K562 (cell line): ENCODE results near the gene NFIL3. TPM values are rescaled to one million over a fixed set of nuclear protein-coding genes. Genes with fewer than 3 reads are reported as not detected.

Experiments
- ATAC-seq: fragments of 200-7000 bp; cut with Tn5 transposase; 3 replicates; pipeline ENCODE4 v1.9.1; 2020; ENCODE audit warnings: moderate library complexity
- BruUV-seq: library from RNA; stranded (reverse); fragments of 400-500 nt; replicated peaks from 2 replicates; lab custom pipeline; 2021; lab: Mats Ljungman, UMichigan
- CTCF ChIA-PET: fragments of 300-600 bp; formaldehyde crosslinking; extraction: SDS; loops from one replicate; lab custom pipeline; 2021; ENCODE audit warnings: low intra/inter-chr PET ratio; lab: Yijun Ruan, JAX
- POLR2A ChIA-PET: fragments of 300-600, 350-650 bp; sonication (Branson Sonifier 250); formaldehyde crosslinking; extraction: SDS; loops from one replicate; lab custom pipeline; 2021; ENCODE audit warnings: antibody characterized with exemption, inconsistent platforms; lab: Yijun Ruan, JAX
- DNase-seq, 4 experiments: peaks; one replicate each; pipeline versions ENCODE4 v3.0.0 to v3.0.0-alpha.2; 2011 to 2018; ENCODE audit warnings: low spot score in 3 of 4, mixed read lengths in 3 of 4; ENCODE audit errors: extremely low read depth in 1 of 4
- FAIRE-seq: peaks from 2 replicates; lab custom pipeline; 2011; peaks lifted over from hg19 to GRCh38; lab: Jason Lieb, UNC
- H2AFZ ChIP-seq: 2 replicates; pipeline ENCODE4 v1.6.0; 2011; ENCODE audit warnings: low read depth, low read length, control low read depth, inconsistent platforms
- H3K27ac ChIP-seq: fragments of 200-600 bp; 3 replicates; pipeline ENCODE4 v1.8.0; 2011; ENCODE audit warnings: low read depth, mild to moderate bottlenecking, control low read depth, inconsistent platforms, low read length, moderate library complexity, mixed read lengths; ENCODE audit errors: extremely low read depth
- H3K27me3 ChIP-seq, 2 experiments: fragments of 300-600 bp in 1 of 2; 2 replicates in 1 of 2; 3 replicates in 1 of 2; pipeline versions ENCODE4 v1.6.0 to v1.8.0; 2011; ENCODE audit warnings: inconsistent platforms in 2 of 2, low read length in 2 of 2, mild to moderate bottlenecking in 1 of 2, mixed read lengths in 1 of 2, moderate library complexity in 1 of 2; ENCODE audit not compliant: control insufficient read depth in 2 of 2, insufficient read depth in 2 of 2
- H3K36me3 ChIP-seq: fragments of 300-600 bp; 3 replicates; pipeline ENCODE4 v1.8.0; 2011; ENCODE audit warnings: mild to moderate bottlenecking, low read length, inconsistent platforms; ENCODE audit not compliant: control insufficient read depth, insufficient read depth
- H3K4me1 ChIP-seq, 2 experiments: fragments of 200-600 bp in 1 of 2; replicated peaks in 1 of 2; 2 replicates in 1 of 2; 3 replicates in 1 of 2; pipeline versions ENCODE4 v1.5.1 to v1.8.0; 2011; ENCODE audit warnings: inconsistent platforms in 2 of 2, low read length in 2 of 2, mild to moderate bottlenecking in 1 of 2, mixed read lengths in 1 of 2, moderate library complexity in 1 of 2; ENCODE audit not compliant: control insufficient read depth in 2 of 2, insufficient read depth in 2 of 2
- H3K4me2 ChIP-seq: 2 replicates; pipeline ENCODE4 v1.6.1; 2011; ENCODE audit warnings: low read length, control low read depth, inconsistent platforms, mixed read lengths; ENCODE audit not compliant: insufficient read depth
- H3K4me3 ChIP-seq: fragments of 200-600 bp; sonication (generic), shearing (Covaris generic); 2 replicates; pipeline ENCODE4 v1.5.1; 2016; ENCODE audit warnings: control low read depth, inconsistent platforms
- H3K79me2 ChIP-seq: fragments of 200-600 bp; 3 replicates; pipeline ENCODE4 v1.8.0; 2011; ENCODE audit warnings: low read length, inconsistent platforms; ENCODE audit not compliant: control insufficient read depth, insufficient read depth
- H3K9ac ChIP-seq, 2 experiments: 2 replicates each; pipeline versions ENCODE4 v1.6.0 to v1.6.1; 2011; ENCODE audit warnings: low read depth in 2 of 2, low read length in 2 of 2, control low read depth in 1 of 2, inconsistent platforms in 1 of 2, mild to moderate bottlenecking in 1 of 2, mixed read lengths in 1 of 2; ENCODE audit not compliant: insufficient read depth in 1 of 2
- H3K9me1 ChIP-seq: one replicate; pipeline ENCODE4 v1.6.0; 2011; ENCODE audit warnings: inconsistent platforms, mild to moderate bottlenecking, low read length, moderate library complexity; ENCODE audit not compliant: control insufficient read depth, insufficient read depth
- H3K9me3 ChIP-seq: replicated peaks from 2 replicates; pipeline ENCODE4 v1.5.1; 2011; ENCODE audit warnings: low read depth, low read length, inconsistent platforms; ENCODE audit not compliant: control insufficient read depth, insufficient read depth
- H4K20me1 ChIP-seq: replicated peaks from 2 replicates; pipeline ENCODE4 v1.6.1; 2011; ENCODE audit warnings: low read length, inconsistent platforms, mixed read lengths; ENCODE audit not compliant: control insufficient read depth, insufficient read depth
- CCNT2 ChIP-seq: IDR thresholded peaks from 2 replicates; pipeline ENCODE4 v1.6.1; 2011; ENCODE audit warnings: borderline replicate concordance, low read depth, mild to moderate bottlenecking, moderate library complexity, mixed read lengths, low read length; ENCODE audit not compliant: insufficient read length; ENCODE audit errors: extremely low read depth
- ELF1 ChIP-seq: fragments of 200-800 bp; sonication (Bioruptor generic); IDR thresholded peaks from 2 replicates; pipeline ENCODE4 v1.6.1; 2016; ENCODE audit warnings: missing genetic modification characterization, missing compliant biosample characterization
- ETV6 ChIP-seq, 3 experiments: fragments of 150-350 bp in 1 of 3; sonication (generic) in 1 of 3; formaldehyde crosslinking in 1 of 3; IDR thresholded peaks; 2 replicates each; pipeline versions ENCODE4 v1.6.1 to v1.8.0; 2014 to 2022; ENCODE audit warnings: borderline replicate concordance in 2 of 3, low read depth in 2 of 3, antibody characterized with exemption in 1 of 3, low read length in 1 of 3, mild to moderate bottlenecking in 1 of 3, missing genetic modification reagents in 1 of 3
- KLF16 ChIP-seq: IDR thresholded peaks from 2 replicates; pipeline ENCODE4 v1.6.1; 2016; ENCODE audit warnings: antibody characterized with exemption
- NFATC3 ChIP-seq: fragments of 450-650 bp; IDR thresholded peaks from 2 replicates; pipeline ENCODE4 v1.6.1; 2017; ENCODE audit warnings: mild to moderate bottlenecking
- NFIX ChIP-seq: fragments of 250-450 bp; sonication (Bioruptor Pico); IDR thresholded peaks from 2 replicates; pipeline ENCODE4 v1.4.0; 2020; ENCODE audit warnings: low read depth, mild to moderate bottlenecking, moderate library complexity
- RAD21 ChIP-seq, 2 experiments: fragments of 250-450 bp in 1 of 2; fragments of 450-650 bp in 1 of 2; sonication (Bioruptor Pico) in 1 of 2; formaldehyde crosslinking in 1 of 2; IDR thresholded peaks in 1 of 2; conservative IDR thresholded peaks in 1 of 2; 2 replicates each; pipeline versions ENCODE4 v1.4.0 to v1.8.0; 2020 to 2022; ENCODE audit warnings: mild to moderate bottlenecking in 2 of 2, moderate library complexity in 1 of 2
- RBM34 ChIP-seq: fragments of 200-400 bp; formaldehyde crosslinking; IDR thresholded peaks from 2 replicates; pipeline ENCODE4 v1.6.1; 2018; ENCODE audit warnings: low read length, borderline replicate concordance; ENCODE audit not compliant: insufficient read depth
- REST ChIP-seq, 2 experiments: fragments of 450-650 bp; formaldehyde crosslinking in 1 of 2; IDR thresholded peaks; 2 replicates each; pipeline versions ENCODE4 v1.4.0 to v1.6.1; 2014 to 2020; ENCODE audit warnings: mild to moderate bottlenecking in 2 of 2, borderline replicate concordance in 1 of 2, low read depth in 1 of 2
- ZNF324 ChIP-seq: fragments of 250-450 bp; sonication (Bioruptor Pico); IDR thresholded peaks from 2 replicates; pipeline ENCODE4 v1.4.0; 2020; ENCODE audit warnings: mild to moderate bottlenecking
- ZNF75A ChIP-seq: fragments of 450-650 bp; formaldehyde crosslinking; IDR thresholded peaks from 2 replicates; pipeline ENCODE4 v1.4.0; 2020; ENCODE audit warnings: mild to moderate bottlenecking
- ZNF79 ChIP-seq: fragments of 250-450 bp; sonication (Bioruptor Pico); IDR thresholded peaks from 2 replicates; pipeline ENCODE4 v1.4.0; 2020; ENCODE audit warnings: low read depth, mild to moderate bottlenecking, moderate library complexity
- WGBS: fragments of 100-300 bp; shearing (Covaris generic); methylation state at CpG from one replicate; pipeline ENCODE4 v1.1.6; 2016; ENCODE audit warnings: low coverage, mixed read lengths; ENCODE audit not compliant: insufficient coverage; ENCODE audit errors: missing lambda C conversion rate; 5-methylcytosine and 5-hydroxymethylcytosine counted together
- in situ Hi-C: fragments of 300-500 bp; cut with MboI; formaldehyde crosslinking; loops from 4 replicates; pipeline ENCODE4 v1.15.0; 2018; ENCODE audit warnings: inconsistent platforms, mixed read lengths
- intact Hi-C: fragments of 100-400 bp; cut with micrococcal nuclease; formaldehyde crosslinking; loops from 2 replicates; pipeline ENCODE4 v1.14.2; 2022
- polyA plus RNA-seq, 8 experiments: library from polyadenylated mRNA; depleted of rRNA in 4 of 8; stranded (reverse) in 5 of 8; unstranded in 3 of 8; fragments of >200 nt; fragmentation: Nextera tagmentation in 2 of 8; fragmentation: Illumina TruSeq in 1 of 8; extraction: Ambion mirVana in 2 of 8; extraction: Trizol in 1 of 8; gene quantifications; 2 replicates each; pipeline versions ENCODE4 v1.2.1 to v1.2.3, GENCODE V29; 2011 to 2014; ENCODE audit warnings: inconsistent platforms in 1 of 8, missing spikeins in 1 of 8
- total RNA-seq, 7 experiments: library from RNA; depleted of rRNA in 6 of 7; stranded (reverse); fragments of >200 nt in 6 of 7; fragmentation: Illumina TruSeq in 2 of 7; extraction: Trizol in 2 of 7; gene quantifications; 2 replicates each; pipeline versions ENCODE4 v1.2.1 to v1.2.3, GENCODE V29; 2011 to 2021; ENCODE audit warnings: low replicate concordance in 1 of 7

NFIL3 gene
- total and polyA plus RNA-seq, 9 of the 15 experiments (the other 6 are each of a cell fraction or from before 2014, with no cell fraction given): 3.2 to 16.1 (median 9.3) TPM

DNA sequence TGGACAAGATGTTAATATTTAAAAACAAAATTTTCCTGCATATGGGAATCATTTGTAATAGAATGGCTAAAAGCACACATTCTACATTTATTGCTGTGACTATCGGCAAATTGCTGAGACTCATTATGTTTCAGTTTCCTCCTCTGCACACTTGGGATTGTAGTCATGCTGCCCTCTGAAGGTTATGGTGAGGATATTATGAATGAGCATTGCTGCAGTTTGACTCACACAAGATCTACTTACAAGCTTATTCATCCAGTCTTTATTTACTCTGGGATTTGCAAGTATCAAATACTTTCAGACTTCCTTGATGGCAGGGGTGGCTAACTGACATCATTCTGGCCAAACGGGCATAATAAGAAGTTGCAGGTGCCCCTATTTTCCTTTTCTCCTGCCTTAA lies 9.5 kb upstream of the NFIL3 start:
- intact Hi-C loops: loop anchor here (10.0 kb wide), 1 partner anchor 242 kb away; no protein-coding TSS in a partner anchor
- WGBS: 6% methylated on average over 2 of the region's 2 CpGs
- POLR2A ChIA-PET: interaction anchor here (1.0 kb wide), 1 partner anchor 9 kb away, joined by 3 read pairs; no protein-coding TSS in a partner anchor
- no peak for TF ChIP-seq ZNF79
- no peak for TF ChIP-seq KLF16
- peak; percentile 34 to 70 for TF ChIP-seq RAD21 (CRISPR knock-in tag; conservative IDR thresholded peaks at IDR 0.05 in 1 of 2, IDR thresholded peaks at IDR 0.05 in 1 of 2)
- TF ChIP-seq ZNF75A (CRISPR knock-in tag): no peak
- TF ChIP-seq ELF1: no peak
- no peak for TF ChIP-seq ETV6 (IDR thresholded peaks at IDR 0.05; ENCODE audit: borderline replicate concordance in 1 of 2, low read depth in 2 of 2, low read length in 1 of 2)
- TF ChIP-seq ETV6 (CRISPR knock-in tag; IDR thresholded peaks at IDR 0.05; ENCODE audit: borderline replicate concordance): no peak
- TF ChIP-seq ZNF324: no peak
- no peak for TF ChIP-seq NFATC3
- TF ChIP-seq REST (IDR thresholded peaks at IDR 0.05; ENCODE audit: borderline replicate concordance): peak; percentile 38; the same call in 1 of the 2 replicates
- no peak for TF ChIP-seq REST (CRISPR knock-in tag; IDR thresholded peaks at IDR 0.05; ENCODE audit: low read depth)
- no peak for TF ChIP-seq CCNT2
- no peak for TF ChIP-seq NFIX (CRISPR knock-in tag)
- no peak for TF ChIP-seq RBM34

More for the DNA sequence above, 9.5 kb upstream of the NFIL3 start:
- no peak overlapping the region for H2AFZ ChIP-seq
- BruUV-seq: no TSS peak
- H3K27me3 ChIP-seq: peaks cover 2 to 47% of the 10 kb centered on the region in 2 experiments
- H4K20me1 ChIP-seq: no peaks in the 10 kb centered on the region
- H3K79me2 ChIP-seq: no peaks in the 10 kb centered on the region
- no peaks in the 10 kb centered on the region for H3K4me1 ChIP-seq
- in situ Hi-C loops: loop anchor here (25.0 kb wide), 1 partner anchor 521 kb away; no protein-coding TSS in a partner anchor
- H3K9me3 ChIP-seq: no peaks in the 10 kb centered on the region
- FAIRE-seq (peak; percentile 6), DNase-seq (peak in 1 of 4 experiments; percentile 29), ATAC-seq (peak; percentile 58; the same call in 2 of the 3 replicates)
- no peak overlapping the region for H3K4me2 ChIP-seq
- no peaks in the 10 kb centered on the region for H3K36me3 ChIP-seq
- no peaks in the 10 kb centered on the region for H3K9me1 ChIP-seq
- CTCF ChIA-PET: no interaction called here
- H3K27ac ChIP-seq: no peak overlapping the region
- H3K4me3 ChIP-seq: no peak overlapping the region
- no peak overlapping the region for H3K9ac ChIP-seq
